ENCODE data around the gene HSPBP1. TPM values are rescaled to one million over a fixed set of nuclear protein-coding genes. Genes with fewer than 3 reads are reported as not detected.

The HSPBP1 gene
- polyA plus RNA-seq, 3 donors = 12.3 to 17.0 (median 15.3) TPM

GRCh38 chr19:55303477-55303876 is 23.6 kb upstream of the HSPBP1 start:
- no peaks in the 10 kb centered on the region for H3K79me2 ChIP-seq (ENCODE audit: insufficient read depth, low read length)
- over 99% methylated on average over 11 of the region's 11 CpGs for WGBS (ENCODE audit: insufficient coverage)
- no peak for TF ChIP-seq CTCF (IDR thresholded peaks at IDR 0.05)
- Mint-ChIP-seq H3K36me3 (no peaks in the 10 kb centered on the region), H3K4me1 (peaks cover 13% of the 10 kb centered on the region), H3K27ac (no peak overlapping the region), H3K27me3 (ENCODE audit: low read depth in 3 of 3) (peaks cover 0 to 11% (median 4%) of the 10 kb centered on the region in 3 donors), H3K4me3 (no peak overlapping the region), H3K9me3 (peaks cover 0 to 2% (median 0%) of the 10 kb centered on the region in 7 donors)
- H3K4me2 ChIP-seq (replicated peaks; ENCODE audit: extremely low read depth, low read length, poor library complexity, severe bottlenecking) = no peak overlapping the region
- DNase-seq = no peak
- no peaks in the 10 kb centered on the region for H4K20me1 ChIP-seq (ENCODE audit: insufficient read depth, low read length)
- H3K27ac ChIP-seq (ENCODE audit: low read depth in 1 of 2, low read length in 2 of 2) = no peak overlapping the region
- no peaks in the 10 kb centered on the region for H3K9me3 ChIP-seq (replicated peaks in 1 of 2; ENCODE audit: control insufficient read depth in 1 of 2, insufficient read depth in 1 of 2, low read length in 2 of 2)
- H2AFZ ChIP-seq (ENCODE audit: insufficient read depth, low read depth, low read length, poor library complexity, severe bottlenecking) = no peak overlapping the region
- peaks cover 10 to 12% of the 10 kb centered on the region in 2 donors for H3K4me1 ChIP-seq (ENCODE audit: control insufficient read depth in 1 of 2, insufficient read depth in 2 of 2, low read length in 2 of 2)
- intact Hi-C loops (cut with micrococcal nuclease) = loop anchor here (5.0 kb wide), 3 partner anchors 34 to 84 kb away; partner anchors contain the start of genes KMT5C (in 2 of the 2), RPL28 (in 1 of the 2) and TMEM238 (in 1 of the 2)
- H3K9ac ChIP-seq (ENCODE audit: insufficient read depth, low read length, poor library complexity, severe bottlenecking) = no peak overlapping the region
- H3K27me3 ChIP-seq (ENCODE audit: control insufficient read depth in 2 of 2, insufficient read depth in 2 of 2, low read length in 2 of 2) = no peaks in the 10 kb centered on the region
- H3K4me3 ChIP-seq (replicated peaks in 1 of 3; ENCODE audit: low read depth in 2 of 3, low read length in 3 of 3) = no peak overlapping the region
- H3K36me3 ChIP-seq (replicated peaks in 1 of 2; ENCODE audit: control insufficient read depth in 1 of 2, insufficient read depth in 2 of 2, low read length in 2 of 2) = no peaks in the 10 kb centered on the region

GRCh38 chr19:55302318-55302703 is 22.4 kb upstream of the HSPBP1 start:
- Mint-ChIP-seq H3K36me3 (no peaks in the 10 kb centered on the region), H3K4me1 (peaks cover 13% of the 10 kb centered on the region), H3K4me3 (no peak overlapping the region), H3K27ac (peak overlapping the region in 1 of 7 donors; percentile 25), H3K27me3 (ENCODE audit: low read depth in 3 of 3) (peaks cover 0 to 13% (median 3%) of the 10 kb centered on the region in 3 donors), H3K9me3 (peaks cover 0 to 2% (median 0%) of the 10 kb centered on the region in 7 donors)
- 64% methylated on average over 8 of the region's 12 CpGs for WGBS (ENCODE audit: insufficient coverage)
- Histone ChIP-seq H3K79me2 (ENCODE audit: insufficient read depth, low read length) (no peaks in the 10 kb centered on the region), H3K27me3 (ENCODE audit: control insufficient read depth in 2 of 2, insufficient read depth in 2 of 2, low read length in 2 of 2) (no peaks in the 10 kb centered on the region), H3K4me1 (ENCODE audit: control insufficient read depth in 1 of 2, insufficient read depth in 2 of 2, low read length in 2 of 2) (peaks cover 10 to 12% of the 10 kb centered on the region in 2 donors), H3K36me3 (replicated peaks in 1 of 2; ENCODE audit: control insufficient read depth in 1 of 2, insufficient read depth in 2 of 2, low read length in 2 of 2) (no peaks in the 10 kb centered on the region), H3K4me3 (replicated peaks in 1 of 3; ENCODE audit: low read depth in 2 of 3, low read length in 3 of 3) (peak overlapping the region in 1 of 3 experiments; percentile 65), H3K9me3 (replicated peaks in 1 of 2; ENCODE audit: control insufficient read depth in 1 of 2, insufficient read depth in 1 of 2, low read length in 2 of 2) (no peaks in the 10 kb centered on the region), H3K4me2 (replicated peaks; ENCODE audit: extremely low read depth, low read length, poor library complexity, severe bottlenecking) (peak overlapping the region; percentile 74), H3K9ac (ENCODE audit: insufficient read depth, low read length, poor library complexity, severe bottlenecking) (no peak overlapping the region), H2AFZ (ENCODE audit: insufficient read depth, low read depth, low read length, poor library complexity, severe bottlenecking) (peak overlapping the region; percentile 93), H3K27ac (ENCODE audit: low read depth in 1 of 2, low read length in 2 of 2) (no peak overlapping the region), H4K20me1 (ENCODE audit: insufficient read depth, low read length) (no peaks in the 10 kb centered on the region)
- no peak for TF ChIP-seq CTCF (IDR thresholded peaks at IDR 0.05)
- intact Hi-C loops (cut with micrococcal nuclease) = loop anchor here (5.0 kb wide), 3 partner anchors 35 to 85 kb away; partner anchors contain the start of genes KMT5C (in 2 of the 2), RPL28 (in 1 of the 2) and TMEM238 (in 1 of the 2)
- DNase-seq = no peak
